ENCODE data around the gene CBFB.

- TF ChIP-seq GABPA (IDR thresholded peaks at IDR 0.05; ENCODE audit: low read depth, low read length) (no peak), GABPA (CRISPR knock-in tag; IDR thresholded peaks at IDR 0.05; ENCODE audit: low read depth) (no peak), ZNF775 (CRISPR knock-in tag; IDR thresholded peaks at IDR 0.05; ENCODE audit: borderline replicate concordance) (no peak), SUZ12 (IDR thresholded peaks at IDR 0.05; ENCODE audit: low read depth, low read length) (no peak), MAFK (conservative IDR thresholded peaks at IDR 0.05 in 1 of 2, IDR thresholded peaks at IDR 0.05 in 1 of 2; ENCODE audit: low read length in 2 of 2) (no peak), ZFP41 (CRISPR knock-in tag; IDR thresholded peaks at IDR 0.05; ENCODE audit: borderline replicate concordance) (no peak), PREB (CRISPR knock-in tag; IDR thresholded peaks at IDR 0.05) (no peak), E2F5 (CRISPR knock-in tag; conservative IDR thresholded peaks at IDR 0.05) (no peak), BRF2 (CRISPR knock-in tag; IDR thresholded peaks at IDR 0.05) (no peak), ZNF597 (CRISPR knock-in tag; IDR thresholded peaks at IDR 0.05) (no peak)
These were observed 4.4 kb upstream of the CBFB start for GRCh38 chr16:67024384-67025209.
